ENCODE data around the gene SDK2. TPM values are rescaled to one million over a fixed set of nuclear protein-coding genes. Genes with fewer than 3 reads are reported as not detected.

Gene SDK2
- polyA plus RNA-seq, 3 donors: 0.01 TPM; not detected in 2

- intact Hi-C loops (cut with micrococcal nuclease): no loop called here
- Histone ChIP-seq H3K9me3 (replicated peaks in 1 of 2; ENCODE audit: control insufficient read depth in 1 of 2, insufficient read depth in 1 of 2, low read length in 2 of 2) (peaks cover 0 to 9% of the 10 kb centered on the region in 2 donors), H3K27me3 (ENCODE audit: control insufficient read depth in 2 of 2, insufficient read depth in 2 of 2, low read length in 2 of 2) (no peaks in the 10 kb centered on the region), H4K20me1 (ENCODE audit: insufficient read depth, low read length) (no peaks in the 10 kb centered on the region), H3K27ac (ENCODE audit: low read depth in 1 of 2, low read length in 2 of 2) (no peak overlapping the region), H2AFZ (ENCODE audit: insufficient read depth, low read depth, low read length, poor library complexity, severe bottlenecking) (no peak overlapping the region), H3K4me2 (replicated peaks; ENCODE audit: extremely low read depth, low read length, poor library complexity, severe bottlenecking) (no peak overlapping the region), H3K79me2 (ENCODE audit: insufficient read depth, low read length) (no peaks in the 10 kb centered on the region), H3K4me3 (replicated peaks in 1 of 3; ENCODE audit: low read depth in 2 of 3, low read length in 3 of 3) (no peak overlapping the region), H3K36me3 (replicated peaks in 1 of 2; ENCODE audit: control insufficient read depth in 1 of 2, insufficient read depth in 2 of 2, low read length in 2 of 2) (no peaks in the 10 kb centered on the region), H3K9ac (ENCODE audit: insufficient read depth, low read length, poor library complexity, severe bottlenecking) (no peak overlapping the region), H3K4me1 (ENCODE audit: control insufficient read depth in 1 of 2, insufficient read depth in 2 of 2, low read length in 2 of 2) (no peaks in the 10 kb centered on the region)
- no peak for DNase-seq
- Mint-ChIP-seq H3K27me3 (ENCODE audit: low read depth in 3 of 3) (peaks cover 2 to 7% (median 2%) of the 10 kb centered on the region in 3 donors), H3K4me1 (peaks cover 5% of the 10 kb centered on the region), H3K4me3 (no peak overlapping the region), H3K9me3 (peaks cover 0 to 6% (median 4%) of the 10 kb centered on the region in 7 donors), H3K36me3 (no peaks in the 10 kb centered on the region), H3K27ac (no peak overlapping the region)
- WGBS (ENCODE audit: insufficient coverage): over 99% methylated on average over 11 of the region's 12 CpGs
- TF ChIP-seq CTCF (IDR thresholded peaks at IDR 0.05): no peak
Measured at GRCh38 chr17:73471924-73472323, 172.3 kb downstream of the SDK2 start.

GRCh38 chr17:73470316-73470826 is 173.9 kb downstream of the SDK2 start:
- Histone ChIP-seq H2AFZ (ENCODE audit: insufficient read depth, low read depth, low read length, poor library complexity, severe bottlenecking) (no peak overlapping the region), H3K27ac (ENCODE audit: low read depth in 1 of 2, low read length in 2 of 2) (no peak overlapping the region), H3K9me3 (replicated peaks in 1 of 2; ENCODE audit: control insufficient read depth in 1 of 2, insufficient read depth in 1 of 2, low read length in 2 of 2) (peaks cover 0 to 9% of the 10 kb centered on the region in 2 donors), H3K9ac (ENCODE audit: insufficient read depth, low read length, poor library complexity, severe bottlenecking) (no peak overlapping the region), H3K4me2 (replicated peaks; ENCODE audit: extremely low read depth, low read length, poor library complexity, severe bottlenecking) (no peak overlapping the region), H3K36me3 (replicated peaks in 1 of 2; ENCODE audit: control insufficient read depth in 1 of 2, insufficient read depth in 2 of 2, low read length in 2 of 2) (no peaks in the 10 kb centered on the region), H3K79me2 (ENCODE audit: insufficient read depth, low read length) (no peaks in the 10 kb centered on the region), H4K20me1 (ENCODE audit: insufficient read depth, low read length) (no peaks in the 10 kb centered on the region), H3K4me1 (ENCODE audit: control insufficient read depth in 1 of 2, insufficient read depth in 2 of 2, low read length in 2 of 2) (no peaks in the 10 kb centered on the region), H3K4me3 (replicated peaks in 1 of 3; ENCODE audit: low read depth in 2 of 3, low read length in 3 of 3) (no peak overlapping the region), H3K27me3 (ENCODE audit: control insufficient read depth in 2 of 2, insufficient read depth in 2 of 2, low read length in 2 of 2) (no peaks in the 10 kb centered on the region)
- Mint-ChIP-seq H3K36me3 (no peaks in the 10 kb centered on the region), H3K27me3 (ENCODE audit: low read depth in 3 of 3) (peaks cover 2 to 7% (median 2%) of the 10 kb centered on the region in 3 donors), H3K27ac (no peak overlapping the region), H3K9me3 (peaks cover 0 to 6% (median 4%) of the 10 kb centered on the region in 7 donors), H3K4me1 (peaks cover 5% of the 10 kb centered on the region), H3K4me3 (no peak overlapping the region)
- no peak for DNase-seq
- 83% methylated on average over 2 of the region's 7 CpGs for WGBS (ENCODE audit: insufficient coverage)
- TF ChIP-seq CTCF (IDR thresholded peaks at IDR 0.05): no peak
- intact Hi-C loops (cut with micrococcal nuclease): no loop called here
